ENCODE measurements around the gene GOLPH3.

Gene GOLPH3

DNA sequence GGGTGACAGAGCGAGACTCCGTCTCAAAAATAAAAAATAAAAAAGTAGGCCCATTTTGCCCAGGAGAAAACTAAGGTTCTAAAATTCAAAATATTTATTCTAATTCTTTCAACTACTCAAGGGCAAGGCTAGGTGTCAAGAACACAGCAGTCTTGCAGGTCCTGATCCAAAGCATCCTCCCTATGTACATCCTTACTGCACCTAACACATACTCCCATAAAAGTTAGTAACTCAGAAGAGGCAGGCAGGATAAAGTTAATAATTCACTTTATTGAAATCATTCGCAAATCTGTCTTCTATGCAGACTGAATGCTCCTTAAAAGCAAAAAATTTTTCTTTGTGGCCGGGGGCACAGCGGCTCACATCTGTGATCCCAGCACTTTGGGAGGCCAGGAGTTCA is 11.1 kb downstream of the GOLPH3 start:
- no peaks in the 10 kb centered on the region for H3K9me3 Mint-ChIP-seq

DNA sequence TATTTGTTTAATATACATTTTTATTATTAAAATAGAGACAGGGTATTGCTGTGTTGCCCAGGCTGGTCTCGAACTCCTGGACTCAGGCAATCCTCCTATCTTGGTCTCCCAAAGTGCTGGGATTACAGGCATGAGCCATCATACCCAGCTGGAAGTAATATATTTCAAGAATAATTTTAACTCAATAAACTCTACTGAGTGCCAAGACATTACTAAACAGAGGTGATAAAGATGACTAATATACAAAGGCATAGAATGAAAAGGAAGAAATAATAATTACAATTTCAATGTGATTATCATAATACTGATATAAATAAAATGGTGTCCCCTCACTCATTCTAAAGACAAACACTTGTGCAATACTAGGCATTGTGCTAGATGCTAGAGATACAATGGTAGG is 13.9 kb downstream of the GOLPH3 start:
- DNase-seq (ENCODE audit: low spot score in 2 of 2), result no peak
- H3K36me3 Mint-ChIP-seq (ENCODE audit: insufficient read depth), result peaks cover 15% of the 10 kb centered on the region
- peaks cover 20% of the 10 kb centered on the region for H3K4me1 Mint-ChIP-seq
- ATAC-seq (replicated peaks; ENCODE audit: extremely low read depth, poor library complexity, severe bottlenecking), result no peak
- H3K9me3 Mint-ChIP-seq, result no peaks in the 10 kb centered on the region
- H3K27ac Mint-ChIP-seq (ENCODE audit: low read depth), result peak overlapping the region; percentile 14
- H3K4me3 Mint-ChIP-seq, result no peak overlapping the region
- no peaks in the 10 kb centered on the region for H3K27me3 Mint-ChIP-seq

More for the DNA sequence above, 11.1 kb downstream of the GOLPH3 start:
- ATAC-seq (replicated peaks; ENCODE audit: extremely low read depth, poor library complexity, severe bottlenecking), result no peak
- Mint-ChIP-seq H3K4me1 (peaks cover 21% of the 10 kb centered on the region), H3K27ac (ENCODE audit: low read depth) (no peak overlapping the region), H3K27me3 (no peaks in the 10 kb centered on the region), H3K4me3 (no peak overlapping the region), H3K36me3 (ENCODE audit: insufficient read depth) (peaks cover 21% of the 10 kb centered on the region)
- no peak for DNase-seq (ENCODE audit: low spot score in 2 of 2)

DNA sequence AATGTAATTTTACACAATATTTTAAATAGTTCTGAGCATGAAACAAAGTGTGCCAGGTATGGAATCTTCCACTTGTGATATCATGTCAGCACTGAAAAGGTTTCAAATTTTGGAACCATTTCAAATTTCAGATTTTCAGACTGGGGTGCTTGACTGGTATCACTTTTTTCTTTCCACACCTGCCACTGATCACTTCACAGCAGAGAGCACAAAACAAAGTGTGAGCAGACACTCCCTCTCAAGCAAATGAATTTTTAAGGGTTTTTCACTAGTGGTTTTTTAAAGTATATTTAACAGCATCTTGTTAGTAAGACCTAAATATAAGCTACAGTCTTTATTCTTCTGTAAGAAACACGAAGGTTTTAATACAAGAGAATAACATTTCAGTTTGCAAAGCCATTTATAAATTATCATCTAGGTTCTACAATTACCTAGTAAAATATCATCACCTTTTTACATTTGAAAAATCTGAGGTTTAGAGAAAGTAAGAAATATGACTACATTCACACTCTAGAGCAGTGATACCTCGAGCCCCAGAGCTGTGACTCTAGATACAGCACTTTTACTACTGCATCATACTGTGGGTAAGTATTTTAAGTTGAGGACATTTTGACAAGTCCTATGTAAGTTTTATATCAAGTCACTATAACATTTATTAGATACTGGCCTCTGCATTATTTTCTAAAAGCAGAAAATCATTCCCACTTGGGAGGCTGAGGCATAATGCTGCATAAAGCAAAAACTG is 14.6 kb downstream of the GOLPH3 start:
- Mint-ChIP-seq H3K4me1 (peaks cover 20% of the 10 kb centered on the region), H3K36me3 (ENCODE audit: insufficient read depth) (peaks cover 14% of the 10 kb centered on the region), H3K4me3 (no peak overlapping the region), H3K9me3 (no peaks in the 10 kb centered on the region), H3K27ac (ENCODE audit: low read depth) (no peak overlapping the region), H3K27me3 (no peaks in the 10 kb centered on the region)
- no peak for ATAC-seq (replicated peaks; ENCODE audit: extremely low read depth, poor library complexity, severe bottlenecking)
- DNase-seq (ENCODE audit: low spot score in 2 of 2), result no peak

DNA sequence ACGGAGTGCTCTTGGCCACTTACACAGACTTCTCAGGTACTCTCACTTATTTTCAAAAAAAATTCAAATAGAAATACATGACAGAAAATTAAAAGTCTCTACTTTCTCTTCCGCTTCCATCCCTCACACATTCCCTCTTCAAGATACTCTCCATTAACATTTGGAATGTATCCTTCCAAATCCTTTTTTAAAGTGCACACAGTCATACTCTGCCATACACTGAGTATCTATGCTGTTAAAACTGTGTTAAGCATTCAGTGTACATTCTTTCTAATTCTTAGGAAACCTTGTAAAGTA is 15.5 kb downstream of the GOLPH3 start:
- Mint-ChIP-seq H3K4me1 (peaks cover 17% of the 10 kb centered on the region), H3K9me3 (no peaks in the 10 kb centered on the region), H3K36me3 (ENCODE audit: insufficient read depth) (peaks cover 14% of the 10 kb centered on the region), H3K27ac (ENCODE audit: low read depth) (no peak overlapping the region), H3K27me3 (no peaks in the 10 kb centered on the region), H3K4me3 (no peak overlapping the region)
- DNase-seq (ENCODE audit: low spot score in 2 of 2), result no peak
- no peak for ATAC-seq (replicated peaks; ENCODE audit: extremely low read depth, poor library complexity, severe bottlenecking)

DNA sequence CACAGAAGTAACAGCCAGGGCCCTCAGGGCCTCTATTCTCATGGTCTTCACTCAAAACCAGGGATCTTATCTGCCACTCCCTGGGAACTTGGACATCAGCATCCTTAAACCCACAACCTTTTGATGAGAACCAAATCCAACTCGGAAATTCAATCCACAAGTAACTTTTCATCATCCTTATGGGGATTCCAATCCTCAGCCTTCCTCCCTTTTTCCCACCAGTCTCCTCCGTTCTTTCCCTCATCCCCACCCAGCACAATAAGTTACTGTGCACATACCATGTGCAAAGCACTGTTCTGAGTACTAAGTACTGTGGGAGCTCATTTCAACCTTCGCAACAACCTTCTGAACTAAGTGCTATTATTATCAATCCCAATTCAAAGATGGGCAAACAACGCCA is 17.0 kb downstream of the GOLPH3 start:
- H3K27me3 Mint-ChIP-seq, result no peaks in the 10 kb centered on the region
- ATAC-seq (replicated peaks; ENCODE audit: extremely low read depth, poor library complexity, severe bottlenecking) (no peak), DNase-seq (ENCODE audit: low spot score in 2 of 2) (no peak)
- no peak overlapping the region for H3K27ac Mint-ChIP-seq (ENCODE audit: low read depth)
- H3K4me3 Mint-ChIP-seq, result no peak overlapping the region
- no peaks in the 10 kb centered on the region for H3K9me3 Mint-ChIP-seq
- peaks cover 15% of the 10 kb centered on the region for H3K36me3 Mint-ChIP-seq (ENCODE audit: insufficient read depth)
- H3K4me1 Mint-ChIP-seq, result peaks cover 24% of the 10 kb centered on the region

DNA sequence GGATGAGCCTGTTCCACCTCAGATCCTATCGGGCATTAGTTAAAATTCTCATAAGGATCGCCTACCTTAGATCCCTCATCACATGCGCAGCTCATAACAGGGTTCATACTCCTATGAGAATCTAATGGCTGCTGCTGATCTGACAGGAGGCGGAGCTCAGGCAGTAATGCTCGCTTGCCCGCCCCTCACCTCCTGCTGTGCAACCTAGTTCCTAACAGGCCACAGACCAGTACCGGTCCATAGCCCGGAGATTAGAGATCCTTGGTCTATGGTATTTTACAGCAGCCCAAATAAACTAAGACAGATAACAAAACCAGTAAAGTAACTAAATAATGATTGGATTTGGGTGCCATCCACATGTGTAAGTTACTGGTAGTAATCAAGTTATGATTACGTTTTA is 17.5 kb downstream of the GOLPH3 start:
- Mint-ChIP-seq H3K4me1 (peaks cover 27% of the 10 kb centered on the region), H3K4me3 (no peak overlapping the region), H3K36me3 (ENCODE audit: insufficient read depth) (peaks cover 14% of the 10 kb centered on the region), H3K27ac (ENCODE audit: low read depth) (no peak overlapping the region), H3K27me3 (no peaks in the 10 kb centered on the region), H3K9me3 (no peaks in the 10 kb centered on the region)
- DNase-seq (ENCODE audit: low spot score in 2 of 2), result no peak
- ATAC-seq (replicated peaks; ENCODE audit: extremely low read depth, poor library complexity, severe bottlenecking), result no peak

DNA sequence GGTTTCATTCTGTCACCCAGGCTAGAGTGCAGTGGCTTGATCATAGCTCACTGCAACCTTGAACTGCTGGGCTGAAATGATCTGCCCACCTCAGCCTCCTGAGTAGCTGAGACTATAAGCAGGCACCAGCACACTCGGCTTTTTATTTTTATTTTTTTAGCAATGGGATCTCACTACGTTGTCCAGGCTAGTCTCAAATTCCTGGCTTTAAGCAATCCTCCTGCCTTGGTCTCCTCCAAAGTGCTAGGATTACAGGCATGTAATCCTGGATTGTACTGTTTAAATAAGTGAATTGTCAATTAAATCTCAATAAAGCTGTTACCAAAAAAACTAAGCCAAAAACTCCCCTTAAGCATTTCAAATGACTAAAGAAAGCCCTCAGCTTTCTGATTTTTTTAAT is 18.9 kb downstream of the GOLPH3 start:
- no peak overlapping the region for H3K27ac Mint-ChIP-seq (ENCODE audit: low read depth)
- H3K36me3 Mint-ChIP-seq (ENCODE audit: insufficient read depth), result peaks cover 10% of the 10 kb centered on the region
- H3K27me3 Mint-ChIP-seq, result no peaks in the 10 kb centered on the region
- H3K4me3 Mint-ChIP-seq, result no peak overlapping the region
- ATAC-seq (replicated peaks; ENCODE audit: extremely low read depth, poor library complexity, severe bottlenecking), result no peak
- no peak for DNase-seq (ENCODE audit: low spot score in 2 of 2)
- no peaks in the 10 kb centered on the region for H3K9me3 Mint-ChIP-seq
- H3K4me1 Mint-ChIP-seq, result peaks cover 23% of the 10 kb centered on the region

DNA sequence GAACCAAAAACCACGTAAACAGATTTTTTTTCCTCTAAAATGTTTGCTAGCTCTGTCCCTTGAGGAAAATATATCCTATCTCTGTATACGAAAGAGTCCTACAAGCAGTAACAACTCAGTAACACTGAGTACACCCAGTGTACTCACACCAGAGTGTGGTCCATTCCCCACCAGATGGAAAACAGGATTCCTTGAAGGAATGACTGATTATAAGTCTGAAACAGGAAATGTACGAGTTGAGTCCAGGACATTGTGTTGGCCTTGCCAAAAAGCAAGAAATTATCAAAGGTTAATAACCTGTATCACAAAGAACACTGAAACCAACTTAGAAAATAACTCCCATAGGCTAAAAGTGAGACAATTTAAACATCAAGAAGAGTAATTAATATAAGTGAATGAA is 20.4 kb downstream of the GOLPH3 start:
- ATAC-seq (replicated peaks; ENCODE audit: extremely low read depth, poor library complexity, severe bottlenecking), result no peak
- Mint-ChIP-seq H3K9me3 (no peaks in the 10 kb centered on the region), H3K27ac (ENCODE audit: low read depth) (peak overlapping the region; percentile 33), H3K4me3 (no peak overlapping the region), H3K4me1 (peaks cover 33% of the 10 kb centered on the region), H3K36me3 (ENCODE audit: insufficient read depth) (peaks cover 10% of the 10 kb centered on the region), H3K27me3 (no peaks in the 10 kb centered on the region)
- no peak for DNase-seq (ENCODE audit: low spot score in 2 of 2)

DNA sequence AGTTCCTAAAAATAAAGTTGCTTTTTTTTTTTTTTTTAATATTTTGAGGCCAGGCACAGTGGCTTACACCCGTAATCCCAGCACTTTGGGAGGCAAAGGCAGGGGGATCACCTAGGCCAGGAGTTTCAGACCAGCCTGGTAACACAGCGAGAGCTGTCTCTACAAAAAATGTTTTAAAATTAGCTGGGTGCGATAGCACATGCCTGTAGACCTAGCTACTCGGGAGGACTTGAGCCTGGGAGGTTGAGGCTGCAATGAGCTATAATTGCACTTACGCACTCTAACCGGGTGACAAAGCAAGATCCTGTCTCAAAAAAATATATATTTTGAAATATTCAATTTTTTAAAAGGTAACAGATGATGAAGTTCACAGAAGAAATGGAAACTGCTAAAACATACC is 22.9 kb downstream of the GOLPH3 start:
- Mint-ChIP-seq H3K4me3 (no peak overlapping the region), H3K27ac (ENCODE audit: low read depth) (no peak overlapping the region), H3K27me3 (no peaks in the 10 kb centered on the region), H3K4me1 (peaks cover 50% of the 10 kb centered on the region), H3K9me3 (no peaks in the 10 kb centered on the region), H3K36me3 (ENCODE audit: insufficient read depth) (peaks cover 10% of the 10 kb centered on the region)
- ATAC-seq (replicated peaks; ENCODE audit: extremely low read depth, poor library complexity, severe bottlenecking) (no peak), DNase-seq (ENCODE audit: low spot score in 2 of 2) (no peak)

DNA sequence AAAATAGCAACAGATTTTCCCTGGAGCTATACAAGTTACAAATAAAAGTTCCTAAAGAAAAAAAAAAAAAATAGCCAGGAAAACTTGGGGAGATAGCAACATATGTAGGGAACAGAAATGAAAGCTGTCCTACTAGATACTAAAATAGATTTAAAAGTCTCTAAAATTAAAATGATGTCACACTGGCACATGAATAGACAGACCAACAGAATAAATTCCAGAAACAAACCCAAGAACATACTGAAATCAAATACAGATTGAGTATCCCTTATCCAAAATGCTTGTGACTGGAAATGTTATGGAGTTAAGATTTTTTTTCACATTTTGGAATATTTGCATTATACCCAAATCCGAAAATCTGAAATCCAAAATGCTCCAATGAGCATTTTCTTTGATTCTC is 23.8 kb downstream of the GOLPH3 start:
- Mint-ChIP-seq H3K4me3 (no peak overlapping the region), H3K27me3 (no peaks in the 10 kb centered on the region), H3K36me3 (ENCODE audit: insufficient read depth) (peaks cover 8% of the 10 kb centered on the region), H3K9me3 (no peaks in the 10 kb centered on the region), H3K27ac (ENCODE audit: low read depth) (peak overlapping the region; percentile 3), H3K4me1 (peaks cover 58% of the 10 kb centered on the region)
- DNase-seq (ENCODE audit: low spot score in 2 of 2), result no peak
- no peak for ATAC-seq (replicated peaks; ENCODE audit: extremely low read depth, poor library complexity, severe bottlenecking)

DNA sequence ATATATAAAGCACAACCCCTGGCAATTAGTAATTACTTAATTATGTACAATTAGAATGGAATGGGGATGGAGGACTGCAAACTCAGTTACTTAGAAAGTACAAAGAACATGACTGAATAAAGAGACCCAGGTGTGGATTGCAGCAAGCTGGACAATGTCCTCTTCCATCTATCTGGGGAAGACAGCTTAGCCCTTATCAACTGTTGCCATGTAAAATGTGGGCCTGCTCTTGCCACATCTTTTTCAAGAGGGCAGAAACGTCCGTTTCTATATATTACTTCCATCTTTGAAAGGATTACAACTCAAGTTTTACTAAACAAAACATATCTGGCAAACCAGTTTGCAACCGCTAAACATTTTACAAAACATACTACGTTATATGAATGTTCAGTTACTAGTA is 26.2 kb downstream of the GOLPH3 start:
- H3K27me3 Mint-ChIP-seq, result no peaks in the 10 kb centered on the region
- peaks cover 60% of the 10 kb centered on the region for H3K4me1 Mint-ChIP-seq
- peak overlapping the region; percentile 3 for H3K27ac Mint-ChIP-seq (ENCODE audit: low read depth)
- no peaks in the 10 kb centered on the region for H3K9me3 Mint-ChIP-seq
- no peak overlapping the region for H3K4me3 Mint-ChIP-seq
- DNase-seq (ENCODE audit: low spot score in 2 of 2) (no peak), ATAC-seq (replicated peaks; ENCODE audit: extremely low read depth, poor library complexity, severe bottlenecking) (no peak)
- peaks cover 7% of the 10 kb centered on the region for H3K36me3 Mint-ChIP-seq (ENCODE audit: insufficient read depth)

DNA sequence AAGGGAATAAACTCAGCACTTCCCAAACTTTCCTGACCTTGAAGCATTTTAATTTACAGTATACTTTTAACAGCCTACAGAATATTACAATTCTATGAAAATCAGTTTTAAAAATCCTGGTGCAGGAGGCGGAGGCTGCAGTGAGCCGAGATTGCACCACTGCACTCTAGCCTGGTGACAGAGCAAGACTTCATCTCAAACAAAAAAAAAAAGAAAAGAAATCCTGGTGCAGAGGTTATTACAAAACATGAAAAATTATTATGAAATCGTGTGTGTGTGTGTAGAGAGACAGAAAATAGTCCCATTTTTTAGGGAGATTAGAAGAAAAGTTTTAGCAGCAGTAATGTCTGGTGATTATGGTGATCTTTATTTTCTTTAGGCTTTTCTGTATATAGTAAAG is 26.9 kb downstream of the GOLPH3 start:
- no peak overlapping the region for H3K4me3 Mint-ChIP-seq
- no peaks in the 10 kb centered on the region for H3K9me3 Mint-ChIP-seq
- no peak overlapping the region for H3K27ac Mint-ChIP-seq (ENCODE audit: low read depth)
- H3K4me1 Mint-ChIP-seq, result peaks cover 59% of the 10 kb centered on the region
- no peak for ATAC-seq (replicated peaks; ENCODE audit: extremely low read depth, poor library complexity, severe bottlenecking)
- no peaks in the 10 kb centered on the region for H3K27me3 Mint-ChIP-seq
- no peak for DNase-seq (ENCODE audit: low spot score in 2 of 2)
- peaks cover 6% of the 10 kb centered on the region for H3K36me3 Mint-ChIP-seq (ENCODE audit: insufficient read depth)

DNA sequence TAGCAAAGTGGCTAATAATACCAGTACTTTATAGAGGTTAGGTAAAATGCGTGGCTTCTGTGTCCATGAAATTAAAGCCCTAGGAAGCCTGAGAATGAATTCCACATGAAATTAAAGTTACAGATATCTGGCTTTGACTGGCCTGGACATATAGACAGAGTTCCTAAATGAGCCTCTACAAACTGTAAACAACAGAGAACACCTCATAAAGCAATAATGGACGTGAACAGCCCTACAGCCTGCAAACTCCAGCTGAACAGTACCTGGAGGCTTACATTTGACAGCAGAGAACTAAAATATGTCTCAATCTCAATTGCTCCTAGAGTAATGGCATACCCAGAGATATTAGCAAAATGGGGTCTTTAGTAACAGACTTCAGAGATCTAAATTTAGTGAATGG is 28.7 kb downstream of the GOLPH3 start:
- H3K27ac Mint-ChIP-seq (ENCODE audit: low read depth), result peak overlapping the region; percentile 58
- no peak overlapping the region for H3K4me3 Mint-ChIP-seq
- no peaks in the 10 kb centered on the region for H3K9me3 Mint-ChIP-seq
- DNase-seq (ENCODE audit: low spot score in 2 of 2) (no peak), ATAC-seq (replicated peaks; ENCODE audit: extremely low read depth, poor library complexity, severe bottlenecking) (no peak)
- peaks cover 48% of the 10 kb centered on the region for H3K4me1 Mint-ChIP-seq
- peaks cover 20% of the 10 kb centered on the region for H3K36me3 Mint-ChIP-seq (ENCODE audit: insufficient read depth)
- H3K27me3 Mint-ChIP-seq, result no peaks in the 10 kb centered on the region

Data from central memory CD8-positive, alpha-beta T cell (primary cell).